ENCODE measurements around the gene TSPAN33.
"Not testable (repeated sequence)": the region's sequence is repeated elsewhere in the genome, so short reads cannot be mapped to it uniquely, and the experiment has no call there.

Gene TSPAN33

GRCh38 chr7:129205126-129205818 is 60.8 kb downstream of the TSPAN33 start:
- in situ Hi-C loops (cut with HindIII; ENCODE audit: low sequenced_read_pairs), result no loop called here

DNA sequence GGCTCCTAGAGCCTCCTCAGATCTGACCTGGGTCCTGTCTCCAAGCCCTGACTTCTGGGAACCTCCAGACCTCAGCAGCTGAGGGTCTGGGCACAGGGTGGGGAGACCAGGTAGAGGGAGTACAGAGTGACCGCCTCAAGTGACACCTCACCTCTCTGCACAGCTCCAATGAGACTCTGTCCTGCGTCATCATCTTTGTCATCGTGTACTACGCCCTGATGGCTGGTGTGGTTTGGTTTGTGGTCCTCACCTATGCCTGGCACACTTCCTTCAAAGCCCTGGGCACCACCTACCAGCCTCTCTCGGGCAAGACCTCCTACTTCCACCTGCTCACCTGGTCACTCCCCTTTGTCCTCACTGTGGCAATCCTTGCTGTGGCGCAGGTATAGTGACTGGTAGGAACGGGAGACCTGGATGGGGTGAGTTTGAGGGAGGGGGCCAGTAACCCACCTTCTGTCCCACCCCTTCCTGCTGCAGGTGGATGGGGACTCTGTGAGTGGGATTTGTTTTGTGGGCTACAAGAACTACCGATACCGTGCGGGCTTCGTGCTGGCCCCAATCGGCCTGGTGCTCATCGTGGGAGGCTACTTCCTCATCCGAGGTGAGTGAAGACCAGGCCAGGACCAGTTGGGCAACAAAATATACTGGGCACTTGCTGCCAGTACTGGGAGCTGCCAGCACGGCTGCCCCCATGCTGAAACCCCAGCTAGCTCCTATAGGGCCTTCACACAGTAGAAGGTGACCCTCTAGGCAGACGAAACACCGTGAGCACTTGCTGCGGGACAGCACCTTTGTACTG is 61.7 kb downstream of the TSPAN33 start:
- in situ Hi-C loops (cut with HindIII; ENCODE audit: low sequenced_read_pairs), result no loop called here

GRCh38 chr7:129208667-129209066 is 64.2 kb downstream of the TSPAN33 start:
- in situ Hi-C loops (cut with HindIII; ENCODE audit: low sequenced_read_pairs), result no loop called here

DNA sequence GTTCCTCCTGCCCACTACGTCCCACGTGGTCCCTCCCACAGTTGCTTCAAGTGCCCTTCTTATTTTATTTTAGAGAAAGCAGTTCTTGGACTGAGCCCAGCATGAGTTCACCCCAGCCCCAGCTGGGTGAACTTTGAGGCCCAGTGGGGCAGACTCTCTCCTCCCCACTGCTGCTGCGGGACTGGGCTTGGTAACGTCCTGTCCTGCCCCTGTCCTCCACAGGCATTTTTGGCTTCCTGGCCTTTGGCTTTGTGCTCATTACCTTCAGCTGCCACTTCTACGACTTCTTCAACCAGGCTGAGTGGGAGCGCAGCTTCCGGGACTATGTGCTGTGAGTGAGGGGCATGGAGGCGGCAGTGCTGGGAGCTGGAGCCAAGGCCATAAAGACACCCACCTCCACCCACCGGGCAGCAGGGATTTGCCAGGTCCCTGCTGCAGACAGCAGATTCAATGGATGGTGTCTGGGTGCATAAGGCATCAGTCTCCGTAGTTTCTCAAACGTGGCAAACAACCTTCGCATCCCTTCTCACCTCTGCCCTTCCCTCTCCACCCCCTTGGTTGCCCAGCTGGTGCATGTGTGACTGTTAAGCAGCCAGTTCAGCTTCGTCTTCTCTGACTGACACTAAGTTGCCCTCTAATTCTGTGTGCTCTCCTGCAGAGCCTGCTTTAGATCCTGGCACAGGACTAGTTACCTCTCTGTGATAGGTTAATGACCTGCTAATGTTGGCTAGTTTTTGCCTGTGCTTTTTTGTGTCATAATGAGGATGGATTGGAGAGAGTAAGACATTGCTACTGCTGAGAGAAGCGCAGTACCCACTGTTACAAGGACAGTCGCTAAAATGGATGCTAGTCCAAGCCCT is 64.8 kb downstream of the TSPAN33 start:
- in situ Hi-C loops (cut with HindIII; ENCODE audit: low sequenced_read_pairs), result no loop called here

- in situ Hi-C loops (cut with HindIII; ENCODE audit: low sequenced_read_pairs), result loop anchor here (5.0 kb wide), 1 partner anchor 87 kb away; no protein-coding TSS in a partner anchor
Observed at GRCh38 chr7:129210256-129210988, 65.9 kb downstream of the TSPAN33 start.

DNA sequence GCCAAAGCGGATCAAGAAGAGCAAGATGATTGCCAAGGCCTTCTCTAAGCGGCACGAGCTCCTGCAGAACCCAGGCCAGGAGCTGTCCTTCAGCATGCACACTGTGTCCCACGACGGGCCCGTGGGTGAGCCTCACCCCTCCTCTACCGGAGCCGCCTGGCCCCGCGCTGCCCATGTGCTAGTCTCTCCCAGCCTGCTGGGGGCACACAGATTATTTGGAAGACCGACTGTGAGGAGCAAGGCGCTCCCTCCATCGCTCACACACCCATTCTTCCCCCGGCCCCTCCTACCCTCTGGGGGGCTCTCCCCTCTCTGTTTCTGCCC is 66.4 kb downstream of the TSPAN33 start:
- in situ Hi-C loops (cut with HindIII; ENCODE audit: low sequenced_read_pairs), result loop anchor here (5.0 kb wide), 1 partner anchor 86 kb away; no protein-coding TSS in a partner anchor

DNA sequence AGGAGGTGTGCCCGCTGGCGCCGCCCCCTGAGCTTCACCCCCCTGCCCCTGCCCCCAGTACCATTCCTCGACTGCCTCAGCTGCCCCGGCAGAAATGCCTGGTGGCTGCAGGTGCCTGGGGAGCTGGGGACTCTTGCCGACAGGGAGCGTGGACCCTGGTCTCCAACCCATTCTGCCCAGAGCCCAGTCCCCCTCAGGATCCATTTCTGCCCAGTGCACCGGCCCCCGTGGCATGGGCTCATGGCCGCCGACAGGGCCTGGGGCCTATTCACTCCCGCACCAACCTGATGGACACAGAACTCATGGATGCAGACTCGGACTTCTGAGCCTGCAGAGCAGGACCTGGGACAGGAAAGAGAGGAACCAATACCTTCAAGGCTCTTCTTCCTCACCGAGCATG is 67.6 kb downstream of the TSPAN33 start:
- in situ Hi-C loops (cut with HindIII; ENCODE audit: low sequenced_read_pairs), result loop anchor here (5.0 kb wide), 1 partner anchor 85 kb away; no protein-coding TSS in a partner anchor

DNA sequence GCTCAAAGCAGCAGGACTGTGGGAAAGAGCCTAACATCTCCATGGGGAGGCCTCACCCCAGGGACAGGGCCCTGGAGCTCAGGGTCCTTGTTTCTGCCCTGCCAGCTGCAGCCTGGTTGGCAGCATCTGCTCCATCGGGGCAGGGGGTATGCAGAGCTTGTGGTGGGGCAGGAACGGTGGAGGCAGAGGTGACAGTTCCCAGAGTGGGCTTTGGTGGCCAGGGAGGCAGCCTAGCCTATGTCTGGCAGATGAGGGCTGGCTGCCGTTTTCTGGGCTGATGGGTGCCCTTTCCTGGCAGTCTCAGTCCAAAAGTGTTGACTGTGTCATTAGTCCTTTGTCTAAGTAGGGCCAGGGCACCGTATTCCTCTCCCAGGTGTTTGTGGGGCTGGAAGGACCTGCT is 68.1 kb downstream of the TSPAN33 start:
- in situ Hi-C loops (cut with HindIII; ENCODE audit: low sequenced_read_pairs), result loop anchor here (5.0 kb wide), 1 partner anchor 85 kb away; no protein-coding TSS in a partner anchor

GRCh38 chr7:129213828-129214227 is 69.3 kb downstream of the TSPAN33 start:
- in situ Hi-C loops (cut with HindIII; ENCODE audit: low sequenced_read_pairs), result loop anchor here (5.0 kb wide), 1 partner anchor 83 kb away; no protein-coding TSS in a partner anchor

DNA sequence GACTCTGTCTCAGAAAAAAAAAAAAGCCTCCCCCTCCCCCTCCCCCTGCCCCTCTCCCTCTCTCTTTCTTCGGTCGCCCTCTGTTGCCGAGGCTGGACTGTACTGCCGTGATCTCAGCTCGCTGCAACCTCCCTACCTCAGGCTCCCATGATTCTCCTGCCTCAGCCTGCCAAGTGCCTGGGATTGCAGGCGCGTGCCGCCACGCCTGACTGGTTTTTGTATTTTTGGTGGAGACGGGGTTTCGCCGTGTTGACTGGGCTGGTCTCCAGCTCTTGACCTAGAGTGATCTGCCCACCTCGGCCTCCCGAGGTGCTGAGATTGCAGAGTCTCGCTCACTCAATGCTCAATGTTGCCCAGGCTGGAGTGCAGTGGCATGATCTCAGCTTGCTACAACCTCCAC is 71.2 kb downstream of the TSPAN33 start:
- in situ Hi-C loops (cut with HindIII; ENCODE audit: low sequenced_read_pairs), result not testable (repeated sequence)

DNA sequence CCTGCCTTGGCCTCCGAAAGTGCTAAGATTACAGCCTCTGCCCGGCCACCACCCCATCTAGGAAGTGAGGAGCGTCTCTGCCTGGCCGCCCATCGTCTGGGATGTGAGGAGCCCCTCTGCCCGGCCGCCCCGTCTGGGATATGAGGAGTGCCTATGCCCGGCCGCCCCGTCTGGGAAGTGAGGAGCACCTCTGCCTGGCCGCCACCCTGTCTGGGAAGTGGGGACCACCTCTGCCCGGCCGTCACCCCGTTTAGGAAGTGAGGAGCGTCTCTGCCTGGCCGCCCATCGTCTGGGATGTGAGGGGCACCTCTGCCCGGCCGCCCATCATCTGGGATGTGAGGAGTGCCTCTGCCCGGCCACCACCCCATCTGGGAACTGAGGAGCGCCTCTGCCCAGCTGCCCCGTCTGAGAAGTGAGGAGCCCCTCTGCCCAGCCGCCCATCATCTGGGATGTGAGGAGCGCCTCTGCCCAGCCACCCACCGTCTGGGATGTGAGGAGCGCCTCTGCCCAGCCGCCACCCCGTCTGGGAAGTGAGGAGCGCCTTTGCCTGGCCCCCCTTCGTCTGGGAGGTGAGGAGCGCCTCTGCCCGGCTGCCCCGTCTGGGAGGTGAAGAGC is 71.7 kb downstream of the TSPAN33 start:
- in situ Hi-C loops (cut with HindIII; ENCODE audit: low sequenced_read_pairs), result not testable (repeated sequence)

DNA sequence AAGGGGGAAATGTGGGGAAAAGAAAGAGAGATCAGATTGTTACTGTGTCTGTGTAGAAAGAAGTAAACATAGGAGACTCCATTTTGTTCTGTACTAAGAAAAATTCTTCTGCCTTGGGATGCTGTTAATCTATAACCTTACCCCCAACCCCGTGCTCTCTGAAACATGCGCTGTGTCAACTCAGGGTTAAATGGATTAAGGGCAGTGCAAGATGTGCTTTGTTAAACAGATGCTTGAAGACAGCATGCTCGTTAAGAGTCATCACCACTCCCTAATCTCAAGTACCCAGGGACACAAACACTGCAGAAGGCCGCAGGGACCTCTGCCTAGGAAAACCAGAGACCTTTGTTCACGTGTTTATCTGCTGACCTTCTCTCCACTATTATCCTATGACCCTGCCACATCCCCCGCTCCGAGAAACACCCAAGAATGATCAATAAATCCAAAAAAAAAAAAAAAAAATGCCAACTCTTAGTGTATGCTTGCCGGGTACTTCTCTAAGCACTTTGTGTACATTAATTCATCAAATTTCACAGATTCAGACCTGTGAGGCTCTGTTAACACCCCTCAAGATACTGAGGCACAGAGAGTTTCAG is 72.4 kb downstream of the TSPAN33 start:
- in situ Hi-C loops (cut with HindIII; ENCODE audit: low sequenced_read_pairs), result not testable (repeated sequence)

DNA sequence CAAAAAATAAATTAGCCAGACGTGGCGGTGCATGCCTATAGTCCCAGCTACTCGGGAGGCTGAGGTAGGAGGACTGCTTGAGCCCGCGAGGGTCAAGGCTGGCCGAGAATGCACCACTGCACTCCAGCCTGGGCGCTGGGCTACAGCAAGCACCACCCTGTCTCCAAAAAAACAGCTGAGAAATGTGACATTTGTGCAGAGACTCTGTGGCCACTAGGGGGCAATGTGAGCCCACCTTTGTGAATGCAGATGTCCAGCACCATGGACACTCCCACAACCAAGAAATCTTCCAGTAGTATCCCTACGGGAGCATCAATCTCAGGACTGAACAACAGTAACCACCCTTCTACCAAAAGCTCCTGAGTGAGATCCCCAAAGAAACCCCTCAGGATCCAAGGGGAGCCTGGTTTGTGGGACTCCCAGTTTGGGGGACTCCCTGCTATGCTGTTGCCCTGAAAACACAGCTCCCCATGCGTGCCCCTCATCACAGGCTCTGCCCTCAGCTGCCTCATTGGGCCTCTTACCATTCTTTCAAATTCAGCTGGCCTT is 74.1 kb downstream of the TSPAN33 start:
- in situ Hi-C loops (cut with HindIII; ENCODE audit: low sequenced_read_pairs), result no loop called here

DNA sequence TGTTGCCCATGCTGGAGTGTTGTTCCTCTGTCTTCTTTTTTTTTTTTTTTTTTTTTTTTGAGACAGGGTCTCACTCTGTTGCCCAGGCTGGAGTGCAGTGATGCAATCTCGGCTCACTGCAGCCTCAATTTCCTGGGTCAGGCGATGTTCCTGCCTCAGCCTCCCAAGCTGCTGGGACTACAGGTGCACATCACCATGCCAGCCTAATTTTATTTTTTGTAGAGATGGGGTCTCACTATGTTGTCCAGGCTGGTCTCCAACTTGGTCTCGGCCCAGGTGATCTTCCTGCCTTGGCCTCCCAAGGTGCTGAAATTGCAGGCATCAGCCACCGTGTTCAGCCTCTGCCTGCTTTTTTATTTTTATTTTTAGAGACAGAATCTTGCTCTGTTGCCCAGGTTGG is 74.7 kb downstream of the TSPAN33 start:
- in situ Hi-C loops (cut with HindIII; ENCODE audit: low sequenced_read_pairs), result not testable (repeated sequence)

All from DLD1 (cell line).